Epidermal melanocyte (primary cell): ENCODE data around the gene PARN.
"Not testable (repeated sequence)": the region's sequence is repeated elsewhere in the genome, so short reads cannot be mapped to it uniquely, and the experiment has no call there.

Experiments used
- DNase-seq: peaks from one replicate; pipeline ENCODE4 v3.0.0; 2011; ENCODE audit warnings: low spot score; ENCODE audit not compliant: insufficient read length

Gene PARN

GRCh38 chr16:14634389-14634725, 4.3 kb upstream of the PARN start:
- no peak for DNase-seq

- peak; percentile 81 for DNase-seq
Measured at GRCh38 chr16:14632693-14633569, 2.9 kb upstream of the PARN start, which contains the start of gene BFAR. TSS of gene BFAR (plus strand) at chr16:14632951. CDS start at chr16:14644347, 11,396 bp downstream.

GRCh38 chr16:14630620-14631330, 715 bp upstream of the PARN start:
- not testable (repeated sequence) for DNase-seq

GRCh38 chr16:14629612-14629918, 495 bp downstream of the PARN start:
- no peak for DNase-seq

- no peak for DNase-seq
Measured at GRCh38 chr16:14628806-14629611, 1.1 kb downstream of the PARN start.

GRCh38 chr16:14627078-14627477, 3.0 kb downstream of the PARN start:
- no peak for DNase-seq

GRCh38 chr16:14618566-14618965, 11.5 kb downstream of the PARN start:
- no peak for DNase-seq

- DNase-seq = no peak
Measured at GRCh38 chr16:14616280-14616679, 13.8 kb downstream of the PARN start.

- no peak for DNase-seq
Measured at GRCh38 chr16:14613991-14614390, 16.1 kb downstream of the PARN start.

GRCh38 chr16:14611660-14612059, 18.4 kb downstream of the PARN start:
- no peak for DNase-seq

- no peak for DNase-seq
Measured at GRCh38 chr16:14609716-14610115, 20.3 kb downstream of the PARN start.

GRCh38 chr16:14608604-14609003, 21.5 kb downstream of the PARN start:
- peak; percentile 74 for DNase-seq

GRCh38 chr16:14608111-14608566, 21.9 kb downstream of the PARN start:
- DNase-seq = no peak

GRCh38 chr16:14606102-14606501, 24.0 kb downstream of the PARN start:
- no peak for DNase-seq

- DNase-seq = no peak
Measured at GRCh38 chr16:14602443-14602963, 27.6 kb downstream of the PARN start.

GRCh38 chr16:14600164-14600563, 29.9 kb downstream of the PARN start:
- DNase-seq = no peak

GRCh38 chr16:14586637-14587305, 43.3 kb downstream of the PARN start:
- DNase-seq = no peak

GRCh38 chr16:14585287-14585686, 44.8 kb downstream of the PARN start:
- no peak for DNase-seq

GRCh38 chr16:14580926-14581325, 49.1 kb downstream of the PARN start:
- not testable (repeated sequence) for DNase-seq

- DNase-seq = no peak
Measured at GRCh38 chr16:14579266-14579665, 50.8 kb downstream of the PARN start.

GRCh38 chr16:14576532-14576931, 53.5 kb downstream of the PARN start:
- no peak for DNase-seq
